CD8-positive, alpha-beta memory T cell (primary cell): ENCODE data around the gene MRPL10. TPM values are rescaled to one million over a fixed set of nuclear protein-coding genes. Genes with fewer than 3 reads are reported as not detected.

Source experiments
- CTCF ChIA-PET: fragments of 350-600 bp; sonication (Branson Sonifier 250); formaldehyde crosslinking; loops from one replicate; lab custom pipeline; 2021; ENCODE audit warnings: antibody characterized with exemption; lab: Charles Lee
- POLR2A ChIA-PET: fragments of 350-600 bp; sonication (Branson Sonifier 250); formaldehyde crosslinking; loops from one replicate; lab custom pipeline; 2021; ENCODE audit warnings: antibody characterized with exemption; lab: Charles Lee
- DNase-seq, 5 donors: peaks; one replicate each; pipeline versions ENCODE4 v3.0.0 to v3.0.0-alpha.2; 2020 to 2022; ENCODE audit warnings: mixed read lengths in 1 of 5
- H3K27ac ChIP-seq: one replicate; pipeline ENCODE4 v1.7.0; 2013; ENCODE audit warnings: low read depth, mild to moderate bottlenecking, low read length, moderate library complexity
- H3K27me3 ChIP-seq: 2 replicates; pipeline ENCODE4 v1.7.0; 2013; ENCODE audit warnings: low read length, mild to moderate bottlenecking; ENCODE audit not compliant: insufficient read depth, poor library complexity, severe bottlenecking
- H3K36me3 ChIP-seq: 2 replicates; pipeline ENCODE4 v1.7.0; 2013; ENCODE audit warnings: mild to moderate bottlenecking, low read length, moderate library complexity; ENCODE audit not compliant: insufficient read depth
- H3K4me1 ChIP-seq: 2 replicates; pipeline ENCODE4 v1.7.0; 2013; ENCODE audit warnings: mild to moderate bottlenecking, low read length, moderate library complexity; ENCODE audit not compliant: insufficient read depth
- H3K4me3 ChIP-seq: 2 replicates; pipeline ENCODE4 v1.7.0; 2013; ENCODE audit warnings: mild to moderate bottlenecking, low read length
- H3K9me3 ChIP-seq: 2 replicates; pipeline ENCODE4 v1.7.0; 2013; ENCODE audit warnings: mild to moderate bottlenecking, low read length
- H3K27ac Mint-ChIP-seq, 8 donors: one replicate each; pipeline ENCODE4 v1.8.0; 2020 to 2021; ENCODE audit warnings: mixed read lengths in 8 of 8, mild to moderate bottlenecking in 6 of 8, inconsistent platforms in 3 of 8, moderate library complexity in 3 of 8
- H3K27me3 Mint-ChIP-seq, 2 donors: one replicate each; pipeline ENCODE4 v1.8.0; 2020 to 2021; ENCODE audit warnings: mixed read lengths in 2 of 2, mild to moderate bottlenecking in 1 of 2, moderate library complexity in 1 of 2
- H3K36me3 Mint-ChIP-seq, 3 donors: one replicate each; pipeline ENCODE4 v1.8.0; 2020 to 2021; ENCODE audit warnings: mixed read lengths in 3 of 3, inconsistent platforms in 1 of 3, mild to moderate bottlenecking in 1 of 3
- H3K4me1 Mint-ChIP-seq, 3 donors: one replicate each; pipeline ENCODE4 v1.8.0; 2020 to 2021; ENCODE audit warnings: mixed read lengths in 3 of 3, inconsistent platforms in 1 of 3, mild to moderate bottlenecking in 1 of 3
- H3K4me3 Mint-ChIP-seq, 7 donors: one replicate each; pipeline ENCODE4 v1.8.0; 2020 to 2021; ENCODE audit warnings: mixed read lengths in 7 of 7, mild to moderate bottlenecking in 6 of 7, moderate library complexity in 4 of 7, inconsistent platforms in 2 of 7
- H3K9me3 Mint-ChIP-seq, 5 donors: one replicate each; pipeline ENCODE4 v1.8.0; 2020 to 2022; ENCODE audit warnings: mixed read lengths in 5 of 5, mild to moderate bottlenecking in 3 of 5, moderate library complexity in 2 of 5, inconsistent platforms in 1 of 5
- polyA plus RNA-seq: library from polyadenylated mRNA; unstranded; fragments of 300-500 nt; fragmentation: Illumina TruSeq; gene quantifications from one replicate; pipeline ENCODE4 v1.2.3, GENCODE V29; 2021
- total RNA-seq, 2 experiments: library from RNA; stranded (reverse); gene quantifications; one replicate each; pipeline ENCODE4 v1.2.3, GENCODE V29; 2021

The MRPL10 gene
- total and polyA plus RNA-seq, 3 experiments from 2014 or later: 59.8 to 67.7 (median 67.0) TPM

DNA sequence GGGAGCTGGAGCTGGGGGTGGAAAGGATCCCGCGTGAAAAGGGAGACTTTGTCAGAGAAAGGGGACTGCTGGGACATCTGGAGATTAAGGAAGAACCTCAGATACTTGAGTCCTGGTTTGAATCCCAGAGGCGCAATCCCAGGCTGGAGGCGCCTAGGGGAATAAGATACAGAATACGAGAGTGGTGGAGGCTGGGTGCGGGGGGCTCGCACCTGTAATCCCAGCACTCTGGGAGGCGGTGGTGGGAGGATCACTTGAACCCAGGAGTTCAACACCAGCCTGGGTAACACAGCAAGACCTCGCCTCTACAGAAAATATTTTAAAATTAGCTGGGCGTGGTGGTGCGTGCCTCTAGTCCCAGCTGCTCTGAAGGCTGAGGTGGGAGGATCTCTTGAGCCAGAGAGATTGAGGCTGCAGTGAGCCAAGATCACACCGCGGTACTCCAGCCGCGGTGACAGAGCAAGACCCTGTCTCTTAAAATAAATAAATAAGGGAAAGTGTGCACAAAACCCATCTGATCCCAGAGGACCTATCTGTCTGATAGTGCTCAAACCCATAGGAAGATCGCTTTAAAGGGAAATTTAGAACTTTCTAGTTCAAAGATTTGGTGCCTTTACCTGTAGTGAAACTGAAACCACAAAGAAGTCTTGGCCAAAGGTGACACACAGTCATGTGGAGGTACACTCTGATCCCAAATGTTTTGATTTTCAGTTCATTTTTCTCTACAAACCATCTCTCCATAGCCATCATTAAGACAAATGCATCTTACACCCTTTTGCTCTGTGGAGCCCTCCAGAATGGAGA is 10.3 kb upstream of the MRPL10 start:
- Histone ChIP-seq H3K9me3 (no peaks in the 10 kb centered on the region), H3K4me1 (peaks cover 32% of the 10 kb centered on the region), H3K27ac (peak overlapping the region; percentile 77), H3K36me3 (no peaks in the 10 kb centered on the region), H3K4me3 (peak overlapping the region; percentile 73), H3K27me3 (peaks cover 15% of the 10 kb centered on the region)
- peaks cover 23 to 38% (median 28%) of the 10 kb centered on the region in 3 donors for H3K4me1 Mint-ChIP-seq
- H3K9me3 Mint-ChIP-seq: no peaks in the 10 kb centered on the region
- ChIA-PET CTCF (interaction anchor here (0.6 to 14.0 kb wide), 22 partner anchors 8 to 267 kb away, joined by 3 to 314 read pairs (median 4); partner anchors contain the start of genes CDK5RAP3, LRRC46, MRPL10 and OSBPL7), POLR2A (interaction anchor here (1.0 to 2.6 kb wide), 4 partner anchors 10 to 191 kb away, joined by 4 to 18 read pairs (median 8); partner anchors contain the start of genes LRRC46, MRPL10 and SP2)
- H3K27ac Mint-ChIP-seq: peak overlapping the region in 7 of 8 donors; percentile 44 to 98 (median 87)
- H3K36me3 Mint-ChIP-seq: peaks cover 0 to 26% (median 2%) of the 10 kb centered on the region in 3 donors
- H3K27me3 Mint-ChIP-seq: peaks cover 4 to 36% of the 10 kb centered on the region in 2 donors
- H3K4me3 Mint-ChIP-seq: peak overlapping the region; percentile 80 to 97 (median 94)
- no peak for DNase-seq

DNA sequence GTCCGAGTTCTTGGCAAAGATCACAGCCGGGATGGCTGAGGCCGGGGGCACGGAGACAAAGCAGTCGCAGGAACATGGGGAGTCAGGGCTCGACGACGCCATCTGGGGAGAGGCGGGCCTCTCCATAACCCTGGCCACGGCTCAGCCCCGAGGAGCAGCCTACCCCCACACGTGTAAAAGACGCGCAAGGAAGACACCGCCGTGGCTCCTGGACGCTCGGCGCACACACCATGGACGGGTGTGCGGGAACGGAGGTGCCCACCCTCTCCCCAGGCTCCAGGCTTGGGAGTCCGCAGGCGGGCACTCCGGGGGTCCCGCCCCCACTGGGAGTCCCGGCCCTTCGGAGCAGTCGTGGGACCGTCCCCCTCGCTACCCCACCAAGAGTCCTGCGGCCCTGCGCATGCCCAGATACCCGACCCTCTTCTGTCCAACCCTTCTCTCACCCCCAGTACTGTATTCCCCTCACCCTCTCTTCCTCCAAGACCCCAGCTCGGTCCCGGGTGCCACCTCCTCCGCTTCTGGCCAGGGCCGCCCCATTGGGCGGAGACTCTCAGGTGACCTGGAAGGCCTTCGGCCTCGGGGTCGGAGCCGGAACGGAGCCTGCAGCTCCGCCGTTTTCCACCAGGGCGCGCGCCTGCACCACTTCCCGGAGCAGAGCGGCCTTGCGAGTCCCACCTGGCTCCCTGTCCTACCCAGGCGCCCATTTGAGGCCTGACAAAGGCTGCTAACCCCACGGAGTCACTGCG is 9.6 kb upstream of the MRPL10 start, which contains the start of gene SCRN2:
Gene SCRN2 (minus strand): TSS at position 532 of the 746 bp plus-strand sequence. CDS start 430 bp downstream, at position 102.
- DNase-seq: peak; percentile 79 to 88 (median 83)
- POLR2A ChIA-PET: interaction anchor here (1.0 to 2.6 kb wide), 4 partner anchors 10 to 190 kb away, joined by 4 to 18 read pairs (median 8); partner anchors contain the start of genes LRRC46, MRPL10 and SP2
- peaks cover 32% of the 10 kb centered on the region for H3K4me1 ChIP-seq
- no peaks in the 10 kb centered on the region for H3K36me3 ChIP-seq
- CTCF ChIA-PET: interaction anchor here (0.6 to 14.0 kb wide), 23 partner anchors 9 to 318 kb away, joined by 3 to 314 read pairs (median 4); partner anchors contain the start of genes CDK5RAP3, LRRC46, MRPL10 and OSBPL7
- H3K27me3 ChIP-seq: peaks cover 7% of the 10 kb centered on the region
- Mint-ChIP-seq H3K9me3 (no peaks in the 10 kb centered on the region), H3K36me3 (peaks cover 0 to 27% (median 2%) of the 10 kb centered on the region in 3 donors), H3K4me1 (peaks cover 23 to 34% (median 28%) of the 10 kb centered on the region in 3 donors), H3K27ac (peak within 1 kb of the TSS; percentile 44 to 98 (median 85)), H3K4me3 (peak within 1 kb of the TSS; percentile 80 to 97 (median 94)), H3K27me3 (peaks cover 4 to 29% of the 10 kb centered on the region in 2 donors)
- H3K27ac ChIP-seq: peak within 1 kb of the TSS; percentile 77
- H3K4me3 ChIP-seq: peak within 1 kb of the TSS; percentile 73
- H3K9me3 ChIP-seq: no peaks in the 10 kb centered on the region

DNA sequence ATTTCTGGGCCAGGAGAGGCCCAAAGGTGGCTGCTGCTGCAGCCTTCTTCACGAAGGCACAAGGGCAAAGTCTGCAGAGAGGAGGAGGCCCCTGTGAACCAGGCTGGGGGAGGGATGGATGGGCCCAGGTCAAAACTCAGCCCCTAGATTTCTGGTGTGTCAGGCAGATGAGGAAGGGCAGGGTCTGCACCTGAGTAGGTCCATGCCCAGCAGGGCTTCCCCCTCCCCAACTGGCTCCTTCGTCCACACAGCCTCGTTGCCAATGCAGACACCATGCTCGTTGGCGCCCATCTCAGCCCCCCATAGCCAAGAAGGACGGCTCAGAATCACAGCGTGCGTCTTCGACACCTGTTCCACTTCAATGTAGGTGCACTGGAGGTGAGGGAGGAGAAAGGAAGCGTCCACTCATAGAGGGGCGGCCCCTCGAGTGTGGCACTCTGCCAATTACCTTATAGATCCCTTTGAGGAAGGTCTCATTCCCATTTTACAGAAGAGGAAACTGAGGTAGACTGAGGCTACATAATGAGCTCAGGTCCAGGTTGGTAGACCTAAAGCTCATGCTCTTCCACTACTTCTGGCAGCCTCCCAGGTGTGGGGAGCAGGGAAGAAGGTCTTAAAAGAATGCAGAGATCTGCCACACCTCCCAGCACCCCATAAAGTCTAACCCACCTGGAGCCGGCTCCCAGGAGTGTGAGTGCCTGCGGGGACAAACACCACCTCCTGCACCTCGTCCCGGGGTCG is 8.8 kb upstream of the MRPL10 start:
- H3K27ac Mint-ChIP-seq: peak overlapping the region in 6 of 8 donors; percentile 36 to 98 (median 86)
- peaks cover 39% of the 10 kb centered on the region for H3K4me1 ChIP-seq
- peak overlapping the region; percentile 77 for H3K27ac ChIP-seq
- H3K4me1 Mint-ChIP-seq: peaks cover 26 to 40% (median 34%) of the 10 kb centered on the region in 3 donors
- peak overlapping the region; percentile 73 for H3K4me3 ChIP-seq
- no peaks in the 10 kb centered on the region for H3K9me3 ChIP-seq
- H3K27me3 ChIP-seq: peaks cover 2% of the 10 kb centered on the region
- H3K9me3 Mint-ChIP-seq: no peaks in the 10 kb centered on the region
- no peaks in the 10 kb centered on the region for H3K36me3 ChIP-seq
- DNase-seq: no peak
- peaks cover 4 to 21% of the 10 kb centered on the region in 2 donors for H3K27me3 Mint-ChIP-seq
- CTCF ChIA-PET: interaction anchor here (0.6 to 14.0 kb wide), 12 partner anchors 9 to 319 kb away, joined by 3 to 314 read pairs (median 4); partner anchors contain the start of genes LRRC46, MRPL10, OSBPL7 and SP2
- peak overlapping the region; percentile 80 to 97 (median 94) for H3K4me3 Mint-ChIP-seq
- peaks cover 0 to 32% (median 2%) of the 10 kb centered on the region in 3 donors for H3K36me3 Mint-ChIP-seq
- POLR2A ChIA-PET: interaction anchor here (1.4 to 2.6 kb wide), 3 partner anchors 9 to 55 kb away, joined by 6 to 18 read pairs (median 11); partner anchors contain the start of genes LRRC46, MRPL10 and SP2

DNA sequence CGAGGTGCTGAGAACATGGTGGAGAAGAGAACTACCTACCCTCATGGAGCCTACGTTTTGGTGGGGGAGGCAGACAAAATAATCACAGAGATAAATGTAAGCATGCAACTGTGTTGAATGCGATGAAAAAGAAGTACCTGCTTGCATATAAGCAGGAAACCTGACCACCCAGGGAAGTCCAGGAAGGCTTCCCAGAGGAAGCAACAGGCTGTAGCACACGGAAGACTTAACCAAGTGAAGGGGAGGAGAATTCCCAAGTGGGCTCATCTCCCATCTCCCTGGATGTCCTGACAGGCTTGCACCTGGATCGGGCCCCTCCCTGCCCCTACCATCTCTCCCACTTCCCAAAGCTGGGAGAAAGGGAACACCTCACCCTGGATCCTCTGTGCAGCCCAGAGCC is 7.7 kb upstream of the MRPL10 start:
- Mint-ChIP-seq H3K4me1 (peaks cover 35 to 51% (median 44%) of the 10 kb centered on the region in 3 donors), H3K36me3 (peaks cover 0 to 32% (median 2%) of the 10 kb centered on the region in 3 donors), H3K4me3 (peak overlapping the region in 5 of 7 donors; percentile 22 to 91 (median 54)), H3K9me3 (no peaks in the 10 kb centered on the region), H3K27ac (no peak overlapping the region), H3K27me3 (peaks cover 0 to 10% of the 10 kb centered on the region in 2 donors)
- no peaks in the 10 kb centered on the region for H3K27me3 ChIP-seq
- H3K9me3 ChIP-seq: no peaks in the 10 kb centered on the region
- no peaks in the 10 kb centered on the region for H3K36me3 ChIP-seq
- H3K27ac ChIP-seq: no peak overlapping the region
- POLR2A ChIA-PET: interaction anchor here (2.6 kb wide), 1 partner anchor 8 kb away, joined by 11 read pairs; the partner anchor contains the start of genes LRRC46 and MRPL10
- CTCF ChIA-PET: interaction anchor here (1.7 kb wide), 1 partner anchor 131 kb away, joined by 4 read pairs; no protein-coding TSS in a partner anchor
- no peak for DNase-seq
- no peak overlapping the region for H3K4me3 ChIP-seq
- H3K4me1 ChIP-seq: peaks cover 50% of the 10 kb centered on the region

DNA sequence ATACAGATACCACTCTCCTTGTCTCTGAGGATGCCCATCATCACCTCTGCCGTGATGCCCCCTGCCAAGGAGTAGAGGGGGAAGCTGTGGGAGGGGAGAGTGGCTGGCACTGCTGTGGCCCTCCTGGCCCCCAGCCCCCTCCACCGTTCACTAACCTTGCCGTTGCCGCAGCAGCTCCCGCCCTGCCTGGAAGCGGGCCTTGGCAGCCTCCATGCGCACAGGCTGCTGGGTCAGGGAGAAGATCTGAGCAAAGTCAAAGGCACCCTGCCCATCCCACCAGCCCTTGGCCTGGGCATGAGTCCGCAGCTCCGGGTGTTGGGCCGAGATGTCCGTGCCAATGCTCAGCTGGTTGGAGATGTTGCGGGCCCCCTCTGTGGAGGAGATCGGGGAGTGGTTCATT is 7.3 kb upstream of the MRPL10 start:
- Histone ChIP-seq H3K9me3 (no peaks in the 10 kb centered on the region), H3K4me1 (peaks cover 53% of the 10 kb centered on the region), H3K27me3 (no peaks in the 10 kb centered on the region), H3K4me3 (no peak overlapping the region), H3K27ac (no peak overlapping the region), H3K36me3 (no peaks in the 10 kb centered on the region)
- ChIA-PET CTCF (interaction anchor here (1.7 kb wide), 1 partner anchor 131 kb away, joined by 4 read pairs; no protein-coding TSS in a partner anchor), POLR2A (no interaction called here)
- H3K27me3 Mint-ChIP-seq: peaks cover 0 to 6% of the 10 kb centered on the region in 2 donors
- no peak overlapping the region for H3K27ac Mint-ChIP-seq
- no peaks in the 10 kb centered on the region for H3K9me3 Mint-ChIP-seq
- peak overlapping the region in 3 of 7 donors; percentile 34 to 61 (median 54) for H3K4me3 Mint-ChIP-seq
- peaks cover 0 to 32% (median 2%) of the 10 kb centered on the region in 3 donors for H3K36me3 Mint-ChIP-seq
- H3K4me1 Mint-ChIP-seq: peaks cover 36 to 54% (median 46%) of the 10 kb centered on the region in 3 donors
- no peak for DNase-seq

DNA sequence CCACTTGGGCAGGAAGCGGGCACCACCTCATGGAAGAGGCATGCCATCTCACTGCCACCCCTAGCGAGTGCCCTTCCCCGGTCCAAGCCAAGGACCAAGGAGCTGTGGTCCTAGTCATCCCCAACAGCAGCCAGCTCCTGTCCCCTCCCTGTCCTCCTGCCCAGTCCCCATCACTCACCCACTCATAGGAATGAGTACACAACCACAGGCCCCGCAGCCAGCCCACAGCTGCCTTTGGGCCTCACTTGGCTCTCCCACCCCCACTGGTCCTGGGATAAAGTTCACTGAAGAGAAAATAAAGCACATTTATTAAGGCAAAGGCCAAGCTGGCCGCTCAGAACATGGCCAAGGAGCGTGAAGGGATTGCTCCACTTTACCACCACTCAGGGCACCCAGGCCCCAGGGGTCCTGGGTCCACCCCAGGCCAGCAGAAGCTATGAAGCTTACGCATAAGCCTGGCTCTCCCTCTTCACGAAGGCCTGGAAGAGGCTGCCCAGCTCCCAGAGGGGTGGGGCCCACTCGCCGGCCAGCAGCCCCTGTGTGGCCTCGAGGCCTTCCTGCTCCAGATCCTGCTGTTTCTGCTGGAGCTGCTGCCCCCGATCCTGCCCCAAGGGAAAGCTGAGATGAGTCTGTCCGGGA is 6.2 kb upstream of the MRPL10 start:
- POLR2A ChIA-PET: interaction anchor here (0.9 kb wide), 2 partner anchors 14 to 58 kb away, joined by 3 to 5 read pairs; partner anchors contain the start of gene SP2
- Histone ChIP-seq H3K27me3 (no peaks in the 10 kb centered on the region), H3K36me3 (no peaks in the 10 kb centered on the region), H3K4me1 (peaks cover 48% of the 10 kb centered on the region), H3K9me3 (no peaks in the 10 kb centered on the region), H3K4me3 (no peak overlapping the region), H3K27ac (no peak overlapping the region)
- CTCF ChIA-PET: interaction anchor here (0.8 to 1.8 kb wide), 4 partner anchors 52 to 109 kb away, joined by 4 to 10 read pairs (median 4); no protein-coding TSS in a partner anchor
- H3K9me3 Mint-ChIP-seq: no peaks in the 10 kb centered on the region
- no peaks in the 10 kb centered on the region for H3K27me3 Mint-ChIP-seq
- no peak for DNase-seq
- H3K4me3 Mint-ChIP-seq: peak overlapping the region in 1 of 7 donors; percentile 40
- peak overlapping the region in 3 of 8 donors; percentile 33 to 55 (median 54) for H3K27ac Mint-ChIP-seq
- H3K4me1 Mint-ChIP-seq: peaks cover 31 to 56% (median 41%) of the 10 kb centered on the region in 3 donors
- peaks cover 0 to 32% (median 2%) of the 10 kb centered on the region in 3 donors for H3K36me3 Mint-ChIP-seq
